HCT116 (cell line): Measurements from ENCODE around the gene PRKAG2.

Experiments used
- CEBPB ChIP-seq: IDR thresholded peaks from 2 replicates; pipeline ENCODE4 v1.6.1; 2012; ENCODE audit warnings: low read depth
- CTCF ChIP-seq, 3 experiments: fragments of 200-600 bp in 1 of 3; sonication (generic) in 1 of 3; IDR thresholded peaks in 2 of 3; conservative IDR thresholded peaks in 1 of 3; 2 replicates each; pipeline ENCODE4 v1.5.1; 2012 to 2017; ENCODE audit warnings: low read depth in 2 of 3, low read length in 2 of 3, antibody characterized with exemption in 1 of 3, borderline replicate concordance in 1 of 3, control low read depth in 1 of 3, mild to moderate bottlenecking in 1 of 3, mixed read lengths in 1 of 3, mixed run types in 1 of 3, moderate library complexity in 1 of 3; ENCODE audit not compliant: insufficient read depth in 1 of 3
- ELF1 ChIP-seq: IDR thresholded peaks from 2 replicates; pipeline ENCODE4 v1.6.1; 2012; ENCODE audit warnings: low read depth, borderline replicate concordance
- EZH2 ChIP-seq: fragments of 200-600 bp; sonication (generic); IDR thresholded peaks from 2 replicates; pipeline ENCODE4 v1.6.1; 2017; ENCODE audit warnings: antibody characterized with exemption, mixed run types
- EZH2phosphoT487 ChIP-seq: fragments of 200-600 bp; IDR thresholded peaks from 2 replicates; pipeline ENCODE4 v1.6.1; 2018; ENCODE audit warnings: antibody characterized with exemption, borderline replicate concordance
- POLR2A ChIP-seq: IDR thresholded peaks from 2 replicates; pipeline ENCODE4 v1.7.0; 2011; ENCODE audit warnings: borderline replicate concordance; ENCODE audit not compliant: insufficient read depth, insufficient read length; ENCODE audit errors: extremely low read depth
- POLR2AphosphoS5 ChIP-seq: IDR thresholded peaks from 2 replicates; pipeline ENCODE4 v1.6.1; 2011; ENCODE audit warnings: mild to moderate bottlenecking, low read depth, low read length, moderate library complexity
- REST ChIP-seq: IDR thresholded peaks from 2 replicates; pipeline ENCODE4 v1.6.1; 2012; ENCODE audit warnings: low read depth
- YY1 ChIP-seq: IDR thresholded peaks from 2 replicates; pipeline ENCODE4 v1.6.1; 2011; ENCODE audit warnings: low read length, low read depth, moderate library complexity, mild to moderate bottlenecking; ENCODE audit not compliant: insufficient replicate concordance; ENCODE audit errors: extremely low read depth
- ZNF274 ChIP-seq: fragments of 200-500 bp; sonication (Bioruptor generic); IDR thresholded peaks from 2 replicates; pipeline ENCODE4 v1.6.1; 2014; ENCODE audit warnings: mild to moderate bottlenecking, low read depth, low read length, inconsistent platforms

GRCh38 chr7:151678227-151678604 lies 198.7 kb downstream of the PRKAG2 start:
- no peak for TF ChIP-seq POLR2AphosphoS5
- TF ChIP-seq POLR2A, result no peak
- no peak for TF ChIP-seq CTCF (IDR thresholded peaks at IDR 0.05 in 2 of 3, conservative IDR thresholded peaks at IDR 0.05 in 1 of 3; ENCODE audit: borderline replicate concordance in 1 of 3, insufficient read depth in 1 of 3, low read depth in 2 of 3, low read length in 2 of 3)
- no peak for TF ChIP-seq EZH2phosphoT487
- no peak for TF ChIP-seq CEBPB
- TF ChIP-seq EZH2, result no peak
- no peak for TF ChIP-seq YY1
- no peak for TF ChIP-seq ELF1
- no peak for TF ChIP-seq REST
- TF ChIP-seq ZNF274, result no peak
